Activated T-cell treated with anti-CD3 and anti-CD28 coated beads for 1 hour (primary cell): Measurements from ENCODE around the gene FBXW4.
"Not testable (repeated sequence)": the region's sequence is repeated elsewhere in the genome, so short reads cannot be mapped to it uniquely, and the experiment has no call there.

Source experiments
- DNase-seq: peaks from one replicate; pipeline ENCODE4 v3.0.0-alpha.2; 2020; ENCODE audit warnings: low read depth

The FBXW4 gene

GRCh38 chr10:101617102-101617823 is 77.7 kb downstream of the FBXW4 start:
- DNase-seq: no peak

GRCh38 chr10:101616415-101617101 is 78.4 kb downstream of the FBXW4 start:
- DNase-seq: no peak

GRCh38 chr10:101615525-101616116 is 79.3 kb downstream of the FBXW4 start:
- DNase-seq: no peak

- no peak for DNase-seq
Measured at GRCh38 chr10:101614663-101615524, 80.1 kb downstream of the FBXW4 start.

GRCh38 chr10:101613646-101614045 is 81.3 kb downstream of the FBXW4 start:
- DNase-seq: no peak

GRCh38 chr10:101612872-101613271 is 82.1 kb downstream of the FBXW4 start:
- DNase-seq: no peak

- no peak for DNase-seq
Measured at GRCh38 chr10:101612086-101612485, 82.9 kb downstream of the FBXW4 start.

- no peak for DNase-seq
Measured at GRCh38 chr10:101611096-101611905, 83.7 kb downstream of the FBXW4 start.

GRCh38 chr10:101609481-101609880 is 85.5 kb downstream of the FBXW4 start:
- DNase-seq: no peak

- no peak for DNase-seq
Measured at GRCh38 chr10:101607124-101607523, 87.8 kb downstream of the FBXW4 start.

- peak; percentile 46 for DNase-seq
Measured at GRCh38 chr10:101602761-101603398, 92.1 kb downstream of the FBXW4 start.

GRCh38 chr10:101601541-101601940 is 93.4 kb downstream of the FBXW4 start:
- no peak for DNase-seq

- DNase-seq: no peak
Measured at GRCh38 chr10:101597091-101597900, 97.7 kb downstream of the FBXW4 start.

- DNase-seq: no peak
Measured at GRCh38 chr10:101595591-101596433, 99.2 kb downstream of the FBXW4 start.

GRCh38 chr10:101593331-101593730 is 101.6 kb downstream of the FBXW4 start:
- DNase-seq: not testable (repeated sequence)

GRCh38 chr10:101588879-101589278 is 106.1 kb downstream of the FBXW4 start:
- DNase-seq: no peak

- DNase-seq: peak; percentile 88
Measured at GRCh38 chr10:101587725-101588653, 107.0 kb downstream of the FBXW4 start, which contains the start of the genes DPCD and POLL. Gene DPCD, plus strand, starts transcription at chr10:101588321. Its CDS starts 16 bp downstream, at chr10:101588337. Gene POLL, minus strand, starts transcription at chr10:101588257. Its CDS starts 897 bp downstream, at chr10:101587360.

- DNase-seq: no peak
Measured at GRCh38 chr10:101585841-101586240, 109.1 kb downstream of the FBXW4 start.
